Measurements from ENCODE around the gene LGI1. TPM values are rescaled to one million over a fixed set of nuclear protein-coding genes. Genes with fewer than 3 reads are reported as not detected.

LGI1 gene
- total RNA-seq (2022; extraction: Qiagen RNA extraction) = not detected in 5 replicates

GRCh38 chr10:93757801-93758507 is at the start of gene LGI1:
Gene LGI1, plus strand, starts transcription at chr10:93757936. Its CDS starts 209 bp downstream, at chr10:93758145.

Other genes starting within 250 kb of the LGI1 start
- gene FFAR4, start 191.3 kb upstream of the LGI1 start, total RNA-seq (2022; extraction: Qiagen RNA extraction) = 0.14 to 0.25 TPM (median 0.22 TPM) in 5 replicates
- gene RBP4, start 156.7 kb upstream of the LGI1 start, total RNA-seq (2022; extraction: Qiagen RNA extraction) = 5.0 to 10.3 TPM (median 8.8 TPM) in 5 replicates
- gene PDE6C, start 145.4 kb upstream of the LGI1 start, total RNA-seq (2022; extraction: Qiagen RNA extraction) = not detected in 5 replicates
- gene FRA10AC1, start 55.3 kb upstream of the LGI1 start, total RNA-seq (2022; extraction: Qiagen RNA extraction) = 5.3 to 6.6 TPM (median 5.8 TPM) in 5 replicates
- 8.8 to 10.3 TPM (median 9.1 TPM) in 5 replicates for gene SLC35G1, start 136.0 kb downstream of the LGI1 start, total RNA-seq (2022; extraction: Qiagen RNA extraction)
- 4.3 to 5.8 TPM (median 5.2 TPM) in 5 replicates for gene PLCE1, start 236.0 kb downstream of the LGI1 start, total RNA-seq (2022; extraction: Qiagen RNA extraction)

Data from A549 treated with CORT108297 at 1 μM for 4 hours (cell line).